Measurements from ENCODE around the gene LYPD6.
A peak's percentile ranks its signal among the peaks of the same experiment; 100 is the strongest.

GRCh38 chr2:149466635-149467034 lies 136.2 kb downstream of the LYPD6 start:
- TF ChIP-seq ARNTL (CRISPR knock-in tag; IDR thresholded peaks at IDR 0.05; ENCODE audit: borderline replicate concordance, low read depth) (no peak), CREB5 (CRISPR knock-in tag; IDR thresholded peaks at IDR 0.05; ENCODE audit: low read depth) (no peak), TOX (CRISPR knock-in tag; IDR thresholded peaks at IDR 0.05; ENCODE audit: borderline replicate concordance) (no peak), ZFP3 (CRISPR knock-in tag; IDR thresholded peaks at IDR 0.05) (no peak), ZNF8 (CRISPR knock-in tag; IDR thresholded peaks at IDR 0.05) (no peak), PATZ1 (CRISPR knock-in tag; IDR thresholded peaks at IDR 0.05; ENCODE audit: borderline replicate concordance) (no peak), ZNF70 (CRISPR knock-in tag; IDR thresholded peaks at IDR 0.05) (no peak), TCF4 (CRISPR knock-in tag; IDR thresholded peaks at IDR 0.05; ENCODE audit: borderline replicate concordance) (peak; percentile 13; the same call in 1 of the 2 replicates), GLIS3 (CRISPR knock-in tag; IDR thresholded peaks at IDR 0.05) (no peak), CSDC2 (CRISPR knock-in tag; IDR thresholded peaks at IDR 0.05) (no peak), ISL1 (CRISPR knock-in tag; IDR thresholded peaks at IDR 0.05) (peak; percentile 85), SNAI2 (CRISPR knock-in tag; IDR thresholded peaks at IDR 0.05) (no peak), OSR1 (CRISPR knock-in tag; IDR thresholded peaks at IDR 0.05) (no peak)

Measured in SK-N-SH treated with all-trans-retinoic acid at 6 μM for 48 hours (cell line).